GM04503 (cell line): ENCODE measurements around the gene LVRN.

ENCODE experiments used
- DNase-seq: peaks from one replicate; pipeline ENCODE4 v3.0.0-alpha.2; 2012; ENCODE audit warnings: low read depth

Gene LVRN

DNA sequence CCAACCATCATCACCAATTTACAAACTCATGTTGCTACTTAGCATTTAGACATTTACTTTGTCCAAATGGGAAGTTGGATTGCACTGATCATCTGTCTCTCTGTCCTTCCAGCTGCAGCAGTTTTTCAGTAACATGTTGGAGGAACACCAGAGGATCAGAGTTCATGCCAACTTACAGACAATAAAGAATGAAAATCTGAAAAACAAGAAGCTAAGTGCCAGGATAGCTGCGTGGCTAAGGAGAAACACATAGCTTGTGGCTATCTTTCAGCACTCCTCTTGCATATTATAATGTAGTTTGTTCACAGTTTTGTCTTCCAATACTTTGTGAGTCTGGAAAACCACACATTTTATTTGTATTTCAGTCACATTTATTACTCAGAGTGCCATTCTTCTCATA is 63.6 kb downstream of the LVRN start:
- no peak for DNase-seq

- DNase-seq: peak; percentile 28
Measured at GRCh38 chr5:116032094-116032517, 69.8 kb downstream of the LVRN start, which contains the start of gene ARL14EPL. Gene ARL14EPL (plus strand): TSS chr5:116032472. CDS start chr5:116051466, 18,994 bp downstream.

DNA sequence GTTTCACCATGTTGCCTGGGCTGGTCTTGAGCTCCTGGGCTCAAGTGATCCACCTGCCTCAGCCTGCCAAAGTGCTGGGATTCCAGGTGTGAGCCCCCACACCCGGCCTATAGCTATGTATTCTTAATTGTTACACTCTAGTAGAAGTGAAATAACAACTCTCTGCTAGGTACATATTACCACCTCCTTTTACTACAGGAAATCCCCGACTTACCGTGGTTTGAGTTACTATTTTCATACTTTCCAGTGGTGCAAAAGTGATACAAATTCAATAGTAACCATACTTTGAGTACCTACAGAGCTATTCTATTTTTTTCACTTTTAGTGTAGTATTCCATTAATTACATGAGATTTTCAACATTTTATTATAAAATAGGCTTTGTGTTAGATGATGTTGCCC is 70.7 kb downstream of the LVRN start:
- no peak for DNase-seq

DNA sequence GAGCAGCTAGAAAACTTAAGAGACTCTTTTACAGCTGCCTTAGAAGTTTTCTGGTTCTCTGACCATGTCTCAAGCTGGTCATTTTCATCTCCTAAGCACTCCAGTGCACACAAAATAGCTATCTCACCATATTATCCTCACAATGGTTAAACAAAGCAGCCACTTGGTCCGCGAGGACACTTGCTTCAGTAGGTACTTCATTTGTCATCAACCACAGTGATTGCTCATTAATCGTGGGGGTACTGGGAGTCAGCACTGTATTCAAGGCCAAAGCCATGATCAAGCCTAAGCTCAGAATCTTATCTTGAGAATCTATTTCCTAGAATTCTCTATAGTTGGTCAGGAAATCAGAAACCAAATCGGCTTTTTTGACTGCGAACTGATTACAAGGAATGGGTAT is 72.8 kb downstream of the LVRN start:
- DNase-seq: no peak

DNA sequence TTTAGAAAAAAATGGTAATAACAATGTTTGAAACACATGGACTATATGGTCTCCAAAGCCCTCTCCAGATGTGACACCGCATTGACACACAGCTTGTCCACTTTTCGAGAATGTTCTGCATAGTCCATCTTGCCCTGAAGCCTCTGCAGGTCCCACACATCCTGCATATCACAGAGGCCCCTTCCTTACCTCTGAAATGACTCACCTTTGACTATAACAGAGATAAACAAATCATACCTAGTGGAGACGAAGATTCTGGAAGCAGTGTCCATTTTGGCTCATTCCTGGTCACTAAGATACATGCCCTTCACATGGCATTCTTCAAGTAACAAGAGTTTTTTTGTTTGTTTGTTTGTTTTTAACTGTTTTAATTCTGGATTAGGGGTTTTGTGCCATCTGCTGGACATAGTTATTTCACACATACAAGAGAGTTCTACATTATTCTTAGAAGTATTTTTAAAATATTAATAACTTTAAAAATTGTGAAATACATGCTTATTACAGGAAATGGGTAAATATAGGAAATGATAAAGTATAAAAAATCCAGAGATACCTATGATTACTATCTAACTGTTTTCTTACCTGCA is 75.1 kb downstream of the LVRN start:
- DNase-seq: no peak

DNA sequence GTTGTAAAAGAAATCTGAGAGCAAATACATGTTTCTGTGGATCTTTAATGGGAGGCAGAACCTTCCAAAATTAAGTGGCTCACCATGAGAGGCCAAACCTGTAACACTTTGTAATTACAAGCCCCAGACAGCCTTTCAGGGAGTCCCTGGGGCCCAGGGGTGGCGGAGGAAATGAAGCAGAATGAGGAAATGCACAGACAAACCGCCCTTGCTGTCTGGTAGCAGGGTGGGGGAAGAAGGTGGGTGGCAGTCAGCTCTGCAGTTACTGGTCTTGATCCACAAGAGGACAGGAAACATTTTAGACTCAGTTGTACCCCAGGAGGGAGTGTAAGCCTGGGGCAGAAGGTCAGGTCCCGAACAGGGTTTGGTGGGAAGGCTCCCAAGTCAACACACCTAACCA is 76.5 kb downstream of the LVRN start:
- DNase-seq: no peak

DNA sequence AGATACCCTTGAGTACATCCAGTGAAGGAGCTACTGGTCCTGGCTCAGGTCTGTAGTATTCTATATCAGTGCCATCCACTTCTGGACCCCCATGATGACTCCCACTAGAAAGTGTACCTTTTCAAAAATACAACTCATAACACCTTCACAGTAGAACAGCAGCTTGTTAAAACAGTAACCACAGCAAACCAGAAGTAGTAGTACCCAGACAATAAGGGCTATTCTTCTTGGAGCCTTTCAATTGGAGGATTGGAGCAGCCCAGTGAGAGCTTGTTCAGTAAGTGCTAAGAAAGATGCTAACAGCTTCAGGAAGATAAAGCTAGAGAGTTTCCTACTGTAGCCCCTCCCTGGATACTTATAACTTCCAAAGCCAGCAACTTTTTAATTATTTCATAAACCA is 80.1 kb downstream of the LVRN start:
- no peak for DNase-seq

GRCh38 chr5:116044073-116044472 is 81.8 kb downstream of the LVRN start:
- no peak for DNase-seq

- DNase-seq: no peak
Measured at GRCh38 chr5:116045821-116046220, 83.5 kb downstream of the LVRN start.

- DNase-seq: no peak
Measured at GRCh38 chr5:116046261-116046660, 84.0 kb downstream of the LVRN start.

DNA sequence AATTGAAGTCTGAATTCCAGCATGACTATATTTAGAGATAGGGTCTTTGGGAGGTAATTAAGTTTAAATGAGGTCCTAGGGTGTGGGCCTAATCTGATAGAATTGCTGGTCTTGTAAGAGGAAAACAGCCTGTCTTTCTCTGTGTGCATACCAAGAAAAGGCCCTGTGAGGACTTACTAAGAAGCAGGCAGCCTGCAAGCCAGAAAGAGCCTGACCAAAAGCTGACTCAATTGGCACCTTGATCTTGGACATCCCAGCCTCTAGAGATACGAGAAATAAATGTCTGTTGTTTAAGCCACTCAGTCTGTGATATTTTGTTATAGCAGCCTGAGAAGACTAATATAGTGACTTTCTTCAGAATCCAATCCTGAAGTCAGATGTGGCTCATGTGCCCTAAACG is 84.5 kb downstream of the LVRN start:
- no peak for DNase-seq

DNA sequence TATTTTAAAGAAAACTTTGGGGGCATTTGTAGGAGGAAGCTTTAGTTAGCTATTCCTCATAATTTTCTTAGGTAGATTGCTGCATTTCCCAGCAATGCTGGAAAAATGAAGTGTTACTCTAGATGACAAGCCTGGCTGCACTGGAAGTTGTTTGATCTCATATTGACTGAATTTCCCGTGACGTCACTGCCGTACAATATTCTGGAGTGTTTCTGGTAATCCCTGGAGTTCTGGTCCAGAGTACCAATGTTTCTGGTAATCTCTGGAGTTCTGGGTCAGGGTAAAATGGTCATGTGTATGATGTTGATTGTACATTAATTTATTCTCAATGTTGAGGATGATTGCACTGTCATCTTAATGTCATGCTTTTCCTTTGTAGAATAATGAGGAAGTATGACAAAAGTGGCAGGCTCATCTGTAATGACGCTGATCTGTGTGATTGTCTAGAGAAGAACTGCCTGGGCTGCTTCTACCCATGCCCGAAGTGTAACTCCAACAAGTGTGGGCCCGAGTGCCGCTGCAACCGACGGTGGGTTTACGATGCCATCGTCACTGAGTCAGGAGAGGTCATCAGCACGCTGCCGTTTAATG is 96.2 kb downstream of the LVRN start:
- no peak for DNase-seq

DNA sequence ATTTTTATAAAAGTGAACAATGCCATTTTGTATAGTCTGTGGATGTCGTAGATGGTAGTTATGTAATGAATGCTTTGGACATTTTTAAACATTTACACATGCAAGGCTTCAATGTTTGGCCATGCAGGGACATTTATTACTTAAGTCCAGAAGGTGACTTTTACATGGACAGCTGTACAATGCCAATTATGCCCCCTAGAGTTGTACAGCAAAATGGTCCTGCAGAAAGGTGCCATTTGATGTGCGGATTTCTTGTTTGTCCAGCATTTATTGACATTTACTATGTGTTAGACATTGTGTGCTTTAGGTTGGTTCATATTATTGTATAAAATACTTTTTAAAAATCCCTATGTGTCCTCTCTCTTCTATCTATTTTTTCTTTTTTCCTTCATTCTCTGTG is 100.1 kb downstream of the LVRN start:
- no peak for DNase-seq

GRCh38 chr5:116063950-116064349 is 101.7 kb downstream of the LVRN start:
- DNase-seq: no peak

DNA sequence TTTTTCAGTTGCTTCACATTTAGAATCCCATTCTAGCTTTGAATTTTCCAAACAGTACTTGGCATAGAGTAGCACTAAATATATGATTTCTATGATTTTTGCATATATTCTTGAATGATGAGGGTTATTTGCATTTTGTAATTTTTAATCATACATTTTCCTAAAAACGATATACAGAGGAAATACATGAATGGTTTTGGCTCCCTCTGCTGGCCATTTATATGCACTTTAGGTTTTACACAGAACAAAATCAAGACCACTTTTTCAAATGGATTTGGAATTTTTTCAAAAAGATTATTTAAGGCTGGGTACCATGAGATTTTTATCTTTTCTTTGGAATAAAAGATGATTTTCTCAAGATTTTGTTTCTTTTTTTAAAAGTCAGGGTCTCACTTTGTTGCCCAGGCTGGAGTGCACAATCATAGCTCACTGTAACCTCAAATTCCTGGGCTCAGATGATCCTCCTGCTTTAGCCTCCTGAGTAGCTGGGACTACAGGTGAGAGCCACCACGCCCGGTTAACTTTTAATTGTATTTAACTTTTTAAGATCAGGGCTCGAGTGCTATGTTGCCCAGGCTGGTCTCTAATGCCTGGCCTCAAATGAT is 105.9 kb downstream of the LVRN start:
- peak; percentile 4 for DNase-seq

- DNase-seq: no peak
Measured at GRCh38 chr5:116071211-116071610, 108.9 kb downstream of the LVRN start.

GRCh38 chr5:116075191-116075831 is 113.0 kb downstream of the LVRN start:
- DNase-seq: no peak

DNA sequence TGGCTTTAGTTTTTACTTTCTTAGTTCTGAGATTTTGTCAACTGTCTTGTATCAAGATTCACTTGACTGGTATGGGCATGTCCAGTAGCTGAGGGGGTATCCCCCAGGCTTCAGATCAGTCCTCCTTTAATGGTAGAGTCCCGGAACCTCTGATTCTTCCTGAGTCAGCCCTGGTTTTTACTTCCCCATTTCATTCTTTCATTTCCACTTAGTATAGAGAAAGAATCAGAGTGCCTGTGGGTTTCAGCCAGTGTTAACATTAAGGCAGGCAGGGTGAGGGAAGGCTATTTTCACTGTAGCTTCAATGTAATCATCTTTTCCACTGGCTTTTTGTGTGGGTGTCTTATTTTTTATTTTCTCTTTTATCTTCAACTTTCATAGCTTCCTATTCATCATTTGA is 114.2 kb downstream of the LVRN start:
- DNase-seq: no peak
